Fibroblast of the aortic adventitia (primary cell): ENCODE measurements around the gene MANBA. TPM values are rescaled to one million over a fixed set of nuclear protein-coding genes. Genes with fewer than 3 reads are reported as not detected.

Experiments
- DNase-seq: peaks from one replicate; pipeline ENCODE4 v3.0.0-alpha.2; 2010; ENCODE audit warnings: low read depth
- H3K4me3 ChIP-seq: 2 replicates; pipeline ENCODE4 v1.5.1; 2011; ENCODE audit warnings: low read depth, mild to moderate bottlenecking, control low read depth, low read length, moderate library complexity
- total RNA-seq: library from RNA; depleted of rRNA; stranded (reverse); fragments of >200 nt; gene quantifications from 2 replicates; pipeline ENCODE4 v1.2.3, GENCODE V29; 2012; ENCODE audit warnings: low replicate concordance
- TF ChIP-seq, protein P1 (sequence below): IDR thresholded peaks from 2 replicates; pipeline ENCODE4 v1.5.1; 2011; ENCODE audit warnings: mild to moderate bottlenecking, low read length, control low read depth, inconsistent platforms; ENCODE audit not compliant: insufficient read depth

MANBA gene
- total RNA-seq, 1 donor, result 32.1 TPM

DNA sequence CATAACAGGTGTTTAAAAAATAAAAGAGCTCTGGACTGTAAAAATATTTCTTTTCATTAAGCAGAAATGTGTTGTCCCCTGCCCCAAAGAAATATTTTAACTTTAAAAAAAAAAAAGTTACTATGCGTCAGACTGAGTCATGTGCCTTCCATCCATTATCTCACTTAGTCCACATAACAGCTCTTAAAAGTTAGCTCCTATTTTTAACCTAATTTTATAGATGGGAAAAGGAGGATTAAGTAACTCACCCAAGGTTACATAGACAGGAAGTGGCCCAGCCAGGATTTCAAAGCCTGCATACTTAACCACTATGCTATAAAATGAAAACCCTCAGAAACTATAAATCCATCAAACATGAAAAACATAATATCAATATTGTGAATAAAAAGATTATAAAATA lies 97.7 kb downstream of the MANBA start:
- no peak overlapping the region for H3K4me3 ChIP-seq
- DNase-seq, result peak; percentile 66
- TF ChIP-seq, protein P1, sequence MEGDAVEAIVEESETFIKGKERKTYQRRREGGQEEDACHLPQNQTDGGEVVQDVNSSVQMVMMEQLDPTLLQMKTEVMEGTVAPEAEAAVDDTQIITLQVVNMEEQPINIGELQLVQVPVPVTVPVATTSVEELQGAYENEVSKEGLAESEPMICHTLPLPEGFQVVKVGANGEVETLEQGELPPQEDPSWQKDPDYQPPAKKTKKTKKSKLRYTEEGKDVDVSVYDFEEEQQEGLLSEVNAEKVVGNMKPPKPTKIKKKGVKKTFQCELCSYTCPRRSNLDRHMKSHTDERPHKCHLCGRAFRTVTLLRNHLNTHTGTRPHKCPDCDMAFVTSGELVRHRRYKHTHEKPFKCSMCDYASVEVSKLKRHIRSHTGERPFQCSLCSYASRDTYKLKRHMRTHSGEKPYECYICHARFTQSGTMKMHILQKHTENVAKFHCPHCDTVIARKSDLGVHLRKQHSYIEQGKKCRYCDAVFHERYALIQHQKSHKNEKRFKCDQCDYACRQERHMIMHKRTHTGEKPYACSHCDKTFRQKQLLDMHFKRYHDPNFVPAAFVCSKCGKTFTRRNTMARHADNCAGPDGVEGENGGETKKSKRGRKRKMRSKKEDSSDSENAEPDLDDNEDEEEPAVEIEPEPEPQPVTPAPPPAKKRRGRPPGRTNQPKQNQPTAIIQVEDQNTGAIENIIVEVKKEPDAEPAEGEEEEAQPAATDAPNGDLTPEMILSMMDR, result no peak

GRCh38 chr4:102657206-102657605 lies 103.6 kb downstream of the MANBA start:
- no peak overlapping the region for H3K4me3 ChIP-seq
- TF ChIP-seq, protein P1, result no peak
- DNase-seq, result no peak

- TF ChIP-seq, protein P1, result no peak
- no peak for DNase-seq
- no peak overlapping the region for H3K4me3 ChIP-seq
Measured at GRCh38 chr4:102647117-102647516, 113.7 kb downstream of the MANBA start.

DNA sequence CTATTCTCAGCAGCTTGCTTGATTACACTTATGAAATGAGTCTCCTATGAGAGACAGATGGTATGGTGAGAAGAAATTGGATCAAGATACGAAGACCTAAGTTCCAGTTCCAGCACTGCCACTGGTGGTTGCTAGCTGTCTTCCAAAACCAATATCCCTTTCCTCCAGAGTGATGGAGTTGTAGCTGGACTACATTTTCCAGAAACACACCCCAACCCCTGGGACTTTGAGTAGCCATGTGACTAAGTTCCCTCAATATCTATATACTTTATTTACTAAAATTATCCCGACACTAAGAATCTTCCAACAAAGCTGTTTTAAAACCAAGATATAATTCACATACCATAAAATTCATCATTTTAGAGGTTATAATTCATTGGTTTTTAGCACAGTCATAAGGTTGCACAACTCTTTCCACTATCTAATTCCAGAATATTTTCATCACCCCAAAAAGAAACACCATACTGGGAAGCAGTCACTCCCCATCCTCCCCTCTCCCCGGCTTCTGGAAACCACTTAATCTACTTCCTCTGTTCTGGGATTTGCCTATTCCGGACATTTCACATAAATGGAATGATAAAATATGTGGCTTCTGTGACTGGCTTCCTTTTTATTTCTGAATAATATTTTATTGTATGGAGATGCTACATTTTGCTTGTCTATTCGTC lies 118.0 kb downstream of the MANBA start:
- peak; percentile 88 for DNase-seq
- TF ChIP-seq, protein P1, result no peak
- no peak overlapping the region for H3K4me3 ChIP-seq

- no peak overlapping the region for H3K4me3 ChIP-seq
- no peak for DNase-seq
- TF ChIP-seq, protein P1, result no peak
Measured at GRCh38 chr4:102641793-102642192, 119.0 kb downstream of the MANBA start.

DNA sequence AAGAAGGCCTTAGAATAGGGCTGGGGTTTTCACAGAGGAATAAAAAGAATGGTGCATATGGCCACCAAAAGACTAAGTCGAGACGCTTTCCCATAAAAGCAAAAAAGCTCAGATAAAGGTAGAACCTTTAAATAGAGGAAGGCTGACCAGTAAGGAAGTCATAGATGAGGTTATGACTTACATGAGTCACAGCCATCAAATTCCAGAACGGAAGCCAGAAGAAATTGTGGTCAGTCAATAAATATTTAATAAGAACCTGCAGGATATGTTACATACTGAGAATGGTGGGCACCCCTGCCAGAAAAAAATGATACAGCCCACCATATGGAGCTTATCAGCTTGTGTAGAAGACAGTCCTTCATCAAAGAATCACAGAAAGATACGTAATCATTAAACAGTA lies 120.1 kb downstream of the MANBA start:
- no peak overlapping the region for H3K4me3 ChIP-seq
- peak; percentile 58 for DNase-seq
- TF ChIP-seq, protein P1, result no peak

- H3K4me3 ChIP-seq, result no peak overlapping the region
- TF ChIP-seq, protein P1, result no peak
- DNase-seq, result no peak
Measured at GRCh38 chr4:102639598-102639997, 121.2 kb downstream of the MANBA start.
